Left lung (tissue), 10 donors: ENCODE measurements around the gene LEAP2. TPM values are rescaled to one million over a fixed set of nuclear protein-coding genes. Genes with fewer than 3 reads are reported as not detected.

Source experiments
- ATAC-seq: fragments of 200-7000 bp; cut with Tn5 transposase; one replicate; pipeline ENCODE4 v1.9.1; 2020; ENCODE audit warnings: moderate library complexity
- DNase-seq, 4 donors: peaks; one replicate each; pipeline ENCODE4 v3.0.0-alpha.2; 2013 to 2020
- H3K27ac ChIP-seq, 2 donors: fragments of 200-600 bp; sonication (generic) in 1 of 2; one replicate each; pipeline versions ENCODE4 v1.5.0 to v1.8.0; 2020 to 2021
- H3K27me3 ChIP-seq, 2 donors: fragments of 200-600 bp; sonication (generic) in 1 of 2; one replicate each; pipeline versions ENCODE4 v1.5.0 to v1.8.0; 2020 to 2021
- H3K36me3 ChIP-seq, 2 donors: fragments of 200-600 bp; sonication (generic) in 1 of 2; one replicate each; pipeline versions ENCODE4 v1.5.0 to v1.8.0; 2020 to 2021
- H3K4me1 ChIP-seq, 2 donors: fragments of 200-600 bp; one replicate each; pipeline ENCODE4 v1.8.0; 2021
- H3K4me3 ChIP-seq, 2 donors: fragments of 200-600 bp; sonication (generic) in 1 of 2; one replicate each; pipeline versions ENCODE4 v1.5.0 to v1.8.0; 2020 to 2021; ENCODE audit warnings: mild to moderate bottlenecking in 1 of 2
- H3K9me3 ChIP-seq, 2 donors: fragments of 200-600 bp; sonication (generic) in 1 of 2; one replicate each; pipeline versions ENCODE4 v1.5.0 to v1.8.0; 2020 to 2021
- CTCF ChIP-seq, 2 donors: fragments of 200-600 bp; sonication (generic) in 1 of 2; IDR thresholded peaks; one replicate each; pipeline versions ENCODE4 v1.5.0 to v1.8.0; 2021; ENCODE audit warnings: antibody characterized with exemption in 2 of 2
- intact Hi-C, 2 donors: fragments of 100-400 bp; cut with DNase I; formaldehyde crosslinking; loops; one replicate each; pipeline versions ENCODE4 v1.11.2 to v1.14.2; 2022
- polyA plus RNA-seq, 6 donors: library from polyadenylated mRNA; unstranded; fragments of 120-200 nt; gene quantifications; one replicate each; pipeline ENCODE4 v1.2.1, GENCODE V29; 2013; ENCODE audit not compliant: insufficient read length in 6 of 6
- total RNA-seq, 2 donors: library from RNA; stranded (reverse); fragmentation: NEBNext Ultra II Directional; extraction: Animal tissue kit (Norgen Biotek cat#: 25700); gene quantifications; one replicate each; pipeline ENCODE4 v1.2.1, GENCODE V29; 2021
- donor health status: DM: no; HTN: yes; CAD: no.
- donor health status: DM: no; HTN: no; CAD: no.

Gene LEAP2
- total and polyA plus RNA-seq, 8 donors, result 1.2 to 6.0 (median 4.0) TPM

- peak in 2 of 4 donors; percentile 23 to 51 for DNase-seq
- Histone ChIP-seq H3K27ac (no peak overlapping the region), H3K36me3 (peaks cover 0 to 73% of the 10 kb centered on the region in 2 donors), H3K4me1 (no peaks in the 10 kb centered on the region), H3K9me3 (no peaks in the 10 kb centered on the region), H3K27me3 (no peaks in the 10 kb centered on the region), H3K4me3 (no peak overlapping the region)
- TF ChIP-seq CTCF (IDR thresholded peaks at IDR 0.05), result no peak
- intact Hi-C loops, result no loop called here
- ATAC-seq, result peak; percentile 81
Measured at GRCh38 chr5:132877938-132878337, 4.5 kb downstream of the LEAP2 start.

GRCh38 chr5:132883261-132883834 is 9.9 kb downstream of the LEAP2 start:
- intact Hi-C loops, result no loop called here
- ATAC-seq (peak; percentile 95), DNase-seq (peak in 3 of 4 donors; percentile 30 to 67 (median 43))
- Histone ChIP-seq H3K27ac (no peak overlapping the region), H3K27me3 (no peaks in the 10 kb centered on the region), H3K4me1 (no peaks in the 10 kb centered on the region), H3K4me3 (no peak overlapping the region), H3K9me3 (no peaks in the 10 kb centered on the region), H3K36me3 (peaks cover 0 to 95% of the 10 kb centered on the region in 2 donors)
- TF ChIP-seq CTCF (IDR thresholded peaks at IDR 0.05), result peak; percentile 39 to 72

GRCh38 chr5:132884548-132884947 is 11.1 kb downstream of the LEAP2 start:
- DNase-seq, result no peak
- Histone ChIP-seq H3K9me3 (no peaks in the 10 kb centered on the region), H3K4me1 (peaks cover 0 to 6% of the 10 kb centered on the region in 2 donors), H3K4me3 (no peak overlapping the region), H3K27ac (no peak overlapping the region), H3K36me3 (peaks cover 0 to 95% of the 10 kb centered on the region in 2 donors), H3K27me3 (no peaks in the 10 kb centered on the region)
- TF ChIP-seq CTCF (IDR thresholded peaks at IDR 0.05), result no peak
- intact Hi-C loops, result no loop called here
- no peak for ATAC-seq

- intact Hi-C loops, result no loop called here
- ATAC-seq (no peak), DNase-seq (no peak)
- Histone ChIP-seq H3K27me3 (no peaks in the 10 kb centered on the region), H3K27ac (no peak overlapping the region), H3K4me1 (peaks cover 0 to 7% of the 10 kb centered on the region in 2 donors), H3K9me3 (no peaks in the 10 kb centered on the region), H3K36me3 (peaks cover 0 to 95% of the 10 kb centered on the region in 2 donors), H3K4me3 (no peak overlapping the region)
- no peak for TF ChIP-seq CTCF (IDR thresholded peaks at IDR 0.05)
Measured at GRCh38 chr5:132886064-132886823, 12.8 kb downstream of the LEAP2 start.

- ATAC-seq, result no peak
- Histone ChIP-seq H3K27me3 (no peaks in the 10 kb centered on the region), H3K9me3 (no peaks in the 10 kb centered on the region), H3K27ac (no peak overlapping the region), H3K36me3 (peaks cover 0 to 95% of the 10 kb centered on the region in 2 donors), H3K4me3 (no peak overlapping the region), H3K4me1 (peaks cover 0 to 7% of the 10 kb centered on the region in 2 donors)
- DNase-seq, result no peak
- intact Hi-C loops, result no loop called here
- TF ChIP-seq CTCF (IDR thresholded peaks at IDR 0.05), result no peak
Measured at GRCh38 chr5:132887283-132887682, 13.8 kb downstream of the LEAP2 start.
